HG03103 (cell line): ENCODE measurements around the gene CABP4.
"Not testable (repeated sequence)": the region's sequence is repeated elsewhere in the genome, so short reads cannot be mapped to it uniquely, and the experiment has no call there.

Experiments used
- ATAC-seq: cut with Tn5 transposase; IDR thresholded peaks from one replicate; pipeline ENCODE4 v1.9.1; 2021; ENCODE audit warnings: low read depth; ENCODE audit not compliant: unreplicated experiment

The CABP4 gene

DNA sequence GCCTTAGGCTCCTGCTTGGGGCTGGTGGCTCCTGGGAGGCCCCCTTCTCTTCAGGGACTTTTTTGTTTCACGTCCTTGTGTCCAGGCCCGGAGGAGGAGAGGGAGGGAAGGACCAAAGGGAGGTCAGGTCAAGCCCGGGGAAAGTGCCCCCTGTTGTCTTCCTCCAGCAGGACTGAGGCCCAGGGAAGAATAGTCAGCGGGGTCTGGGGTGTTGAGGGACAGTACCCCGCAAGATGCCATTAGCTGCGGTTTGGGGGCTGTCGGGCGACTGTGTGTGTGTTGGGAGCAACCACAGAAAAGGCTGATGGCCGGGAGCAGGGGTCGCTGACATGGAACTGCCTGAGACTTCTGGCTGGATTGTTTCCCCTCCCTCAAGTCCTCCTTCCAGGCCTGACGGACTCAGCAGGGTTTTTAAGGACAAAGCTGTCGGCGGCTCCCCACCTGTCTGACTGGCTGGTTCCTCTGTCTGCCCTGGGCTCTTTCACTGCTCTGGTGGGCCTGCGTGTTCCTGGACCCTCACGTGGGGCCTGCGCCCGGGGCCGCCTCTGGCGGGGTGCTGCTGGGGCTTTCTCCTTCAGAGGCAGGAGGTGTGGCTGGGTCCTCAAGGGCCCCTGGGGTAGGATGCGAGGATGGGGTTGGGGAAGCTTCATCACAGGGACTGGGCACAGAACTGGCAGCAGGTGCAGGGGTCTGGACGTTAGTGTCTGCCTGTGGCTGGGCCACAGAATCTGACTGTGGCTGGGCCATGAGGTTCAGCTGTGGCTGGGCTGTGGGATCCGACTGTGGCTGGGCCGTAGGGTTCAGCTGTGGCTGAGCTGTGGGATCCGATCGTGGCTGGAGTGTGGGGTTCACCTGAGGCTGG, 4.1 kb upstream of the CABP4 start:
- no peak for ATAC-seq

DNA sequence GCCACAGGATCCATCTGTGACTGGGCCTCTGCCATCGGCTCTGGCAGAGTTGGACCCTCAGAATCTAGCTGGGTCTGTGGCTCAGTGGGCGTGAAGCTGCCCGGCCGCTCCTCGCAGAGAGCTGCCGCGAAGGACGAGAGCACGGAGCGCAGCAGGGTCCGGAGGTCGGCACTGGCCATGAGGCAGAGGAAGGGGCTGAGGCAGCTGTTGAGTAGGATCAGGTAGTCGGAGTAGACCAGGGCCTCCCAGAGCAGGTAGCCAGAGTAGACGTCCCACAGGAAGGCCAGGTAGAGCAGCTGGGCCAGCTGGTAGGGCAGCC, 3.5 kb upstream of the CABP4 start:
- ATAC-seq, result no peak

DNA sequence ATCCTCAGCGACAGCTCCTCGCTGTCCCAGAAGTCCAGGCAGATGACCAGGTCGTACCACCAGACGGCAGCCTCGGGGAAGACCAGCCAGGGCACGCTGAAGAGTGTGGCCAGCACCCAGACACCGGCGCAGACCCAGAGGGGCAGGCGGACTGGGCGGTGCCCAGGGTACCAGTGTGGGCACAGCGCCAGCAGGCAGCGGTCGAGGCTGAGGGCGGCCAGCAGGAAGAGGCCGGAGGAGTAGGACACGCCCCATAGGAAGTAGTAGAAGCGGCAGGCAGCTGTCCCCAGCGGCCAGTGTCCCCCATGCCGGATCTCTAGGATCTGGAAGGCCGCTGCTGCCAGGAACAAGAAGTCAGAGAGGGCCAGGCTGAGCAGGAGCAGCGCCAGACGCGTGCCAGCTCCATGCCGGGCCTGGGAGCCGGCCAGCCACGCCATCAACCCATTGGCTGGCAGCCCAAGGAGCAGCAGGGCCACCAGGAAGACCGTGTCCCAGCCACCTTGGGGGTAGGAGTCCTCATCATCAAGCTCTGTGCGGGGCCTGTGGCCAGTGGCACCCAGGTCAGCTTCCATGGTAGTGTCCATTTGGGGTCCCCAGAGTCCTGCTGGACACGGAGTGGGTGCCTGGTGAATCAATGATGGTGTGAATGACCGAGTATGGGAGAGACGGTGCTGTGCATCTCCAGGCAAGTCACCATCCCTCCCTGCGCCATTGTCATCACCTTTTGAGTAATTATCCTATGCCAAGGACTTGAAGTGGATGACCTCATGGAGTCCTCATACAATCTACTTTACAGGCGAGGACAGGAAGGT, 2.8 kb upstream of the CABP4 start, which contains the start of gene GPR152:
Gene GPR152 (minus strand): TSS at position 589 of the 812 bp plus-strand sequence. CDS start 5 bp downstream, at position 584.
- ATAC-seq, result no peak

DNA sequence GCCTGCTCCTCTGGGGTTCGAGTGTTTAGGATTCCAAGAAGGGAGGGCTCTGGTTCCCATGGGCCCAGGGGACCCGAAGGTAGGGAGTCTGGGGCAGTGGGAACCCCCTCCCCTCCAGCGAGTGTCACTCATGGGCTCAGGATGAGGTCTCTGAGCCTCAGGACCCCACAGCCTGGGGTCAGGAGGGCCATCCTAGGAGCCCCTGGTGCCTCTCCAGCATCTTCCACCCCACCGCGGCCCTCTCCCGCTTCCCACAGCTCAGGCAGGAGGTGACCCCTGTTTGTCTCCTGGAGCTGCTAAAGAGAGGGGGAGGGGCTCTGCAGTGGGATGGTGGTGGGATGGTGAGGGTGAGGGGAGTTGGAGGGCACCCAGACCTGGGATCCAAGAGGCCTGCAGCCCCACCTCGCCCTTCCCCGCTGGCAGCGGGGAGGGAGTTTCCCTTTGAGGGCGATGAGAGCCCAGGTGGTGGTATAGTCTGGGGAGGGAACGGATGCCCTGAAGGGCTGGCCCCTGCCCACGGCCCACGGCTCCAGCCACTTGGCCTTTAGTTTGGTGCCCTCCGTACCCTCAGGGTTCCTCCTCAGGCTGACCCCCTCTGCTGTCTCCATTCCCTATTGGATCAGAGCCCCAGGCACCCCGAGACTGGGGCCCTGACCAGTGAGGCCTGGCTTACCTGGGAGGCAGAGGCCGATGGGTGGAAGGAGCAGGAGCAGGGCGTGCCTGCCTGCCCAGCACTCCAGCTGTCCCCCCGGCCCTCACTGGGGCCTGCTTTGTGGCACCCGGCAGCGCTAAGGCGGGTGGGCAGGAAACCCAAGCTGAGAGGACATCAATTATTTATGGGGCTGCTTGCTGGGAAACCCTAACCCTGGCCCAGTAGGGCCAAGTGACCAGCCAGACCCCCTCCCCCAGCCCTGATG, 1.1 kb upstream of the CABP4 start:
- ATAC-seq, result no peak

DNA sequence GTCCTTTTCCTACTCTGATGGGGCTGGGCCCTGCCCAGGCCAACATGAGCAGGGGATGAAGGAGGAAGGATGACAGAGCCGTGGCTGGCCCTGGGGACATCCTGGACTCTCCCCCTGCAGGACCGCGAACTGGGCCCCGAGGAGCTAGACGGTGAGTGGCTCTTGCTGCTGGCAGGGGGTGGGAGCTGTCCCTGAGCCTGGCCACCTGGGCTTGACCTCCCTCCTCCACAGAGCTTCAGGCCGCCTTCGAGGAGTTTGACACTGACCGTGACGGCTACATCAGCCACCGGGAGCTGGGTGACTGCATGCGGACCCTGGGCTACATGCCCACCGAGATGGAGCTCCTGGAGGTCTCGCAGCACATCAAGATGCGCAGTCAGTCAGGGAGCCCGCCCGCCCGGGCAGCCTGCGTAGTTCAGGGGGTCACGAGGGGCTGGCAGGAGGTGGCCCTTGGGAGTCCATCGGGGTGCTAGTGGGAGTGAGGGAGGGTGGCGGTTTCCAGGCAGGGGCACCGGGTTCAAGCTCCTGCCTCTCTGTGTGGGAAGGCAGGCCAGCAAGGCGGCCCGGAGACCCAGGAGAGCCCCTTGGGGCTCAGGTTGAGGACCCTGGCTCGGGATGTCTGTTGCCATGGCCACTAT, 1.0 kb downstream of the CABP4 start:
- ATAC-seq, result no peak

DNA sequence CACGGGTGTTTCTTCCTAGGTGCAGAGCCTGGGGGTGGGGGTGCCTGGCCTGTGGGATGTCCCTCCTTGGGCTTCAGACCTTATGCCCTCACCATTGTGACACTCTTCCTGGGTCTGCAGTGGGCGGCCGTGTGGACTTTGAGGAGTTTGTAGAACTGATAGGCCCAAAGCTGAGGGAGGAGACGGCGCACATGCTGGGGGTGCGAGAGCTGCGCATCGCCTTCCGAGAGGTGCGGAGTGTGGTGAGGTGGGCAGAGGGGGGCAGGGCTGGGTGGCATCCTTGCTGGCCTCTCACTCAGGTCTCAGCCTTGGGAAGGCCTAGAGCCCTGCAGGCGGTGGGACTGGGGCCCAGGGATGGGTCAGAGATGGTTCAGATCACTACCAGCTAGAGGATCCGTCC, 2.3 kb downstream of the CABP4 start:
- ATAC-seq, result no peak

DNA sequence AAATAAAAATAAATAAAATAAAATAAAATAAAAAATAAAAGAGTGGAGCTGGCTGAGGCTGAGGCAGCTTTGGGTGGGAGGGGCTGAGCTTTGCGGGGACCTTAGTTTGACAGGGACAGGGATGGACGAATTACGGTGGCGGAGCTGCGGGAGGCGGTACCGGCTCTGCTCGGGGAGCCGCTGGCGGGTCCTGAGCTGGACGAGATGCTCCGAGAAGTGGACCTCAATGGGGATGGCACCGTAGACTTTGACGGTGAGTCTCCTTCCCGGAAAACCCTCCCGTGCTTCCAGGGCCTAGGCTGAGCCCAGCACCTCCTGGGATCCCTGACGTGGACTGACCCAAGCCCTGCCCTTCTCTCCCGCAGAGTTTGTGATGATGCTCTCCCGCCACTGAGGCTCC, 3.1 kb downstream of the CABP4 start:
- ATAC-seq, result no peak

DNA sequence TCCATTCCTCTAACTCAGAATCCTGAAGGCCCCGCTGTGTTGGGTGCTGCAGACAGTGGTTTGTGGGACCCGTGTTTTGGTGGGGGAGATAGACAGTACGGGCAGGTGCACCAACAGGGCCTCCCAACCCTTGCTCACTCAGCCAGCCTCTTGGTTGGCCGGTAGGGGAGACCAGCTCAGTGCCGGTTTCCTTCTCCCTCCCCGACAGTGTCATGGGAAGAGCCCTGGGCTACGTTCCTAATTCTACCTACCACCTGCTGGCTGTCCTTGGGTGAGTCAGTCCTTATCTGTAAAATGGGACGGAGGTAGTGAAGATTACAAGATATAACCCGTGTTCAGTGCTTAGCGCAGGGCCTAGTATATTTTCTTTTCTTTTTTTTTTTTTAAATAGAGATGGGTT, 8.0 kb downstream of the CABP4 start:
- no peak for ATAC-seq

DNA sequence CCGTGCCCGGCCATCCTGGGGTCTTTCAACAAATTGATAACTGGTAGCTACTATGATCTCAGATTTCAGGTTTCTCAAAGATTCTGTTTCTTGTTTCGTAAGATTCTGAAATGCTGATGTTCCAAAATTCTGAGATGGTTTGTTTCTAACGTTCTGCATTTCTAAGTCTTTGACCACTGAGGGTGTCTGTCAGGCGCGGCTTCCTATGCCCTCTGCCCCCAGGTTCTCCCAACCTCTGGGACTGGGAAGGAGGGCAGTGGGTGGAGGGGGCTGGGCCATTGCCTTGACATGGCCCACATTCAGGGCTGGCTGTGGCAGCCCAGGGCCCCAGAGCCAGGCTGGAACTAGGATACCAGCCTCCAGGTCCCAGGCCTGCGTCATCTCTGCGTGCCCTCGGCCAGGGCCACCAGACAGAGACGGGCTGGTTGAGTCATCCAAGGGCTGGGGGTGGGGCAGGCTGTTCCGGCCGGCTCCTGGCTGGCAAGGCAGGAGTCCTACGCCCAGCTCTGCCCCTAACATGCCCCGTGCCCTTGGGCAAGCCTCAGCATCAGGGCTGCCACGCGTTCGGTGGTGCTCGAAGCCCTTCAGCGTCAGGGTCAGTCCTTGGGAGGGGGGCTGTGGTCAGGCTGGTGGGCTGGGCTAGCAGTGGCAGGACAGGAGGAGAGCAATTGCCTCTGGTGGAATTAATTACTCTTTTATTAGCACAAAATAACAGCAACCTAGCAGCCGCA, 8.7 kb downstream of the CABP4 start:
- no peak for ATAC-seq

DNA sequence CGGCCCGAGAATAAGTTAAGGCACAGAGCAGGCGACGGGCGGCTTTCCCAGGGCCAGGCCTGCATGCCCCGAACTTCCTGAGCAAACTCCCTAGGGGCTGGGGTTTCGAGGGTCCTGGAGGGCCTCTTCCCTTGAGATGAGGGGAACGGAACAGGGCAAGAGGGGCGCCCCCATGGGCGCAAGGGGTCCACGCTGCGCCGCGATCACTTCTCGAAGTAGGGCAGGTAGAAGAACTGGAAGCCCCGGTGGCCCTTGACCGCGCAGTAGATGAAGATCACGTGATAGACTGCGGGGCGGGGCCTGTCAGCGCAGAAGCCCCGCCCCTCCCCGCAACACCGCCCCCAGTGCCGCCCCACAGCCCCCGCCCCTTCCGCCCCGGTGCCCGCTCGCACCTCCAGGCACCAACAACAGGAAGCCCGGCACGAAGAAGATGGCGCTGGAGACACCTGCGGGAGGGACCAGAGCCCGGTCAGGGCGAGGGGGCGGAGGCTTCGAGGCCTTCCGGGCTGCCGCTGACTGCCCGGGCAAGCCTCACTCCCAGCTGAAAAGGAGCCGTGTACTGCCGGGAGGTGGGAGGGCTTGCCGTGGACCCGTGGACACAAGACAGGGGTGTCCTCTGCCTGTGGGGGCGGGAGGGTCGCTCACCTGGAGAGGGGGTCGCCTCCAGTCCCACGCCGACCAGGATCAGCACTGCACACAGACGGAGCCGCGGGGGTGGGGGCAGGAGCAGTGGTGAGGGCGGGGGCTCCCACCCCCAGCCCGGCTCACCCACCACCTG, 9.4 kb downstream of the CABP4 start:
- ATAC-seq, result peak; percentile 51

DNA sequence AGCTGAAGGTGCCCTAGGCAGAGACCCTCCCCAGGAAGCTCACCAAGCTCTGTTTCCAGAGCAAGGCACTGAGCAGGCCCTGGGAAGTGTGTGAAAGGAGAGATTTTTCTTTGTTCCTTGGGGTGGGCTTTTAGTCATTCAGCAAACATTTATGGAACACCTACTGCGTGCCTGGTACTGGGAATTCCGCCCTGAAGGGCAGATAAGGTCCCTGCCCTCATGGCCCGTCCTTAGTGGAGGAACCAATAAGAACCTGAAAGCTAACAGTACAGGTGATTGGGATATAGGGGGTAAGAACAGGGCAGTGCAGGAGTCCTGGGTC, 10.0 kb downstream of the CABP4 start:
- ATAC-seq, result no peak

DNA sequence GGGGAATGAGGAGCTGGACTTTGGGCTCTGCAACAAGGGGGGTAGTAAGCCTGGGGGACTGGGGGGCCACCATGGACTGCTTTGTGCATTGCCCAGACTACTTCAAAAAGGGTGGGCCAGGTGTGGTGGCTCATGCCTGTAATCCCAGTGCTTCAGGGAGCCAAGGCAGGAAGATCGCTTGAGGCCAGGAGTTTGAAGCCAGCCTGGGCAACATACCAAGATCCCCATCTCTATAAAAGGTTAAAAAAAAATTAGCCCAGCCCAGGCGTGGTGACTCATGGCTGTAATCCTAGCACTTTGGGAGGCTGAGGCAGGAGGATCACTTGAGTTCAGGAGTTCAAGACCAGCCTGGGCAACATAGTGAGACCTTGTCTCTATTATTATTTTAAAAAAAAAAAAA, 10.4 kb downstream of the CABP4 start:
- ATAC-seq, result not testable (repeated sequence)

DNA sequence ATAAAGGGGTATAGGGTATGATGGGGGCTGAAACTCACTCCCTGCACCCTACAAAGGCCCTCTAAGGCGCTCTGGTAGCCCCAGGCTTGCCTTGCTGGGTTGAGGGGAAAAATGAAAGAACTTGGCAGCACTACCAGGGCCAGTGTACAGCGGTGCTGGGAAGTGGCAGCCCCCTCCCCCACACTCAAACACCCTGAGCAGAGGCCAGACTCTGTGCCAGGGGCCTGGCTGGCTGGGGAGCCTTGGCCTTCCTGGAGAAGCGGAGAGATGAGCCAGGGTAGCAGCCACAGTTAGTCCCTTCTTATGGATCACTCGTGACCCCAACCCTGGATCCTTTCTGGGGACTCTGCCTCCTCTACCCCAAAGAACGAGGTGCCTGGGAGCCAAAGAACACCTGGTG, 11.2 kb downstream of the CABP4 start:
- ATAC-seq, result no peak

DNA sequence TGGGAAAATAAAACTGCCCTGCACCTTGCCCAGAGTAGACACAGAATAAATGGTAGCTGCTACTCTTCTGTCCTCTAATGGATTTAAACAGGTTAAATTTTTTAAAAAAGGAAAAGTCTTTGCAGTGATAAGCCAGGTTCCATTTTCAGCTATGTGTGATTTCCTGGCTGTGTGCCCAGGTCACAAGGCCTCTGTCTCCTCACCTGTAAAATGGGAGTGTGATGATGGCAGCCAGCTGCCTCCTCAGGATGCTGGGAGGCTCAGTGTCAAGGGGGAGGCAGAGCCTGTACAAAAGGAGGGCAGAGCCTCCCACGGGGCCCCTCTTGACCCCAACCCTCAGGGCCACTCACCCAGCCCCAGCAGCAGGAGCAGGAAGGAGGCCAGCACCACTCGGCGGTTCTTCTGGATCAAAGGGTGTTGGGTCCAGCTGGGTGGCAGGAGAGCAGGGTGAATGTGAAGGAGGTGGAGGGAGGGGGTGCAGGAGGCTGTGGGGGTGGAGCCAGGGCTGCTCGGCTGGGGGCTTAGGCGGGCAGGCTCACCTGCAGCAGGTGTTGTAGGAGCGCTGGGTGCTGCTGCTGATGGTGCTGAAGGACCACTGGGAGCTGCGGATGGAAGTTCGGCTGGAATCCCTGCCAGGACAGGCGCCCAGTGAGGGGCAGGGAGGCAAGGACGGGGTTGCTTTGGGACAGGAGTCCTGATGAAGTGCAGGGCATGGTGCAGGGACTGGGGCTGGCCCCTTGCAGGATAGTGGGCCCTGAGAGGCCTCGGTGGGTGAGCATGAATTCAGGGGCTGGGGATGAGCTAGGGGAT, 12.0 kb downstream of the CABP4 start:
- no peak for ATAC-seq

DNA sequence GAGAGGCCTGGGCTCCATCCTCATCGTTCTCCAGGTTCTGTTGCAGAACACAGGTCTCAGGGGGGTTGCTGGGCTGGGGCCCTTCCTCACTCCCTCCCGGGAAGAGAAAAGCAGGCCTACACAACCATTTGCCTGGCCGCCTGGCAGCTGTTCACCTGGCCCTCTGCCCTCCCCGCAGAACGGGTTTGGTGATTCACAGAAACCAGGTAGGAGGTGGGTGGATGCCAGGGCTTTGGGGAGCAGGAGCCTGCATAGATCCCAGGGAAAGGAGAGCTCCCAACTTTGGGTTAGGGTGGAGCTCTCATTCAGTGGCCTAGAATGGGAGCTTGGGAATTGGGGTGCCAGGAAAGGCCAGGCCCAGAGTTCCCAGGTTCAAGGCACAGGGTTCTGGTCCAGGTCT, 12.9 kb downstream of the CABP4 start:
- ATAC-seq, result no peak

DNA sequence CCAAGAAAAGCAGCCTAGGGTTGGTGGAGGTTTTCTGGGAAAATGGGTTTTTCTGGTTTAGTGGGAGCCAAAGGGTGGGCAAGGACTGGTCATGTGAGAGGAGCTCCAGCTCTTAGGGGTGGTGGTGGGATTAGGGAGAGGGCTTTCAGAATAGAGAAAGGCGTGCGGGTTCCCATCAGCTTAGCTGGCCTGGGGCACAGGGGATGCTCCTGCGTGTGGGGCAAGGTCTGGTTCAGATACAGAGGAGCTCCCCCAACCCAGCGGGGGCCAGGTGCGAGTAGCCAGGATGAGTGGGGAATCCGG, 13.3 kb downstream of the CABP4 start:
- ATAC-seq, result no peak

DNA sequence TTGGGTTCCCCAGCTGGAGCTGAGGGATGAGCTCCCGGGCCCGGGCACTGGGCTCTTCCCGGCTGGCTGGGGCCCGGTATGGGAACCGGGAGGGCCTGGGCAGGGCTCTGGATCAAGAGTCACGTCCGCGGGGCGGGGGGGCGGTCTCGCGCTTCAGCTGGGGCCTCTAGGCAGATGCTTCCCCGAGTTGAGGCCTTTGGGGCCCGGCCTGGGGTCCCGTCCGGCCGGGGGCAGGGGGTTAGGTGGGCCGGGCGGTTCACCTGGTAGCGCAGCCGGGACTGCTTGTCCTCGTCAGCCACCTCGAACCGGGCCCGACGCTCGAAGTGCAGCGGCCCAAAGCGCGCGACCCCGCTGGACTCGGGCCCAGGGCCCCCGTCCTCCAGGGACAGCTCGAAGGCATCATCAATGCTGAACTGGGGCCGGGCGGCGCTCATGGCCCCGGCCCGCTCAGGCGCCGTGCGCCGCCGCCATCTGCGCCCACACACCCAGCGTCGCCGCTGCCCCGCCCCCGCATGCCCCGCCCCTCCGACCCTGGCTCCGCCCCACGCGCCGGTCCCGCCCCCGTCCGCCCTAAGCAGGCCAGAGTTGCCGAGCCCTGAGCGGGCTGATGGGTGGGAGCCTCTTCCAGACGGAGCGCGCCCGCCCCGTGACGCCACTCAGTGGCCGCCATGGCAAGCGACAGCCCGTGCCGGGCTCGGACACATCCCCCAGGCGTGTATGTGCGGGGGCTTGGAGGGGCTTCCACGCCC, 13.8 kb downstream of the CABP4 start, which contains the start of gene TMEM134:
Gene TMEM134 (minus strand): TSS at position 493 of the 749 bp plus-strand sequence. CDS start 59 bp downstream, at position 434.
- peak; percentile 45 for ATAC-seq

DNA sequence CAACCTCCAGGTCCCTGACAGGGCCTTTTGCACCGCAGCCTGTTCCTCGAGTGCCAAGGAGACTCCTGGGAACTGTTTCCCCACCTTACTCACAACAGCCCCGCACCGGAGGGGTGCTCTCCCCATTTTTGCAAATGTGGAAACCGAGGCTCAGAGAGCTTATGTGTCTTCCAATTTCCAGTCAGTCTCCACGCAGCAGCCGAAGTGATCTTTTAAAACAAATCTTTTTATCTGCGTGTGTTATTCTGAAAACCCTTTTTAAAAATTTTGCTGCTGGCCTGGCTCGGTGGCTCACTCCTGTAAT, 14.3 kb downstream of the CABP4 start:
- ATAC-seq, result no peak
